Activated T-cell treated with anti-CD3 and anti-CD28 coated beads, Interleukin-2, amount 50 U/mL, for 24 hours (primary cell): Measurements from ENCODE around the gene RRAGC.

Source experiments
- DNase-seq: peaks from one replicate; pipeline ENCODE4 v3.0.0-alpha.2; 2020
- H3K27ac Mint-ChIP-seq: 2 replicates; pipeline ENCODE4 v1.8.0; 2020; ENCODE audit warnings: mild to moderate bottlenecking, mixed read lengths
- H3K27me3 Mint-ChIP-seq: 2 replicates; pipeline ENCODE4 v1.8.0; 2020; ENCODE audit warnings: mixed read lengths
- H3K36me3 Mint-ChIP-seq: 2 replicates; pipeline ENCODE4 v1.8.0; 2020; ENCODE audit warnings: low read depth, mixed read lengths
- H3K4me1 Mint-ChIP-seq: 2 replicates; pipeline ENCODE4 v1.8.0; 2020; ENCODE audit warnings: low read depth, mixed read lengths
- H3K4me3 Mint-ChIP-seq: 2 replicates; pipeline ENCODE4 v1.8.0; 2020; ENCODE audit warnings: mild to moderate bottlenecking, moderate library complexity, mixed read lengths
- H3K9me3 Mint-ChIP-seq: 2 replicates; pipeline ENCODE4 v1.8.0; 2020; ENCODE audit warnings: mixed read lengths

RRAGC gene

DNA sequence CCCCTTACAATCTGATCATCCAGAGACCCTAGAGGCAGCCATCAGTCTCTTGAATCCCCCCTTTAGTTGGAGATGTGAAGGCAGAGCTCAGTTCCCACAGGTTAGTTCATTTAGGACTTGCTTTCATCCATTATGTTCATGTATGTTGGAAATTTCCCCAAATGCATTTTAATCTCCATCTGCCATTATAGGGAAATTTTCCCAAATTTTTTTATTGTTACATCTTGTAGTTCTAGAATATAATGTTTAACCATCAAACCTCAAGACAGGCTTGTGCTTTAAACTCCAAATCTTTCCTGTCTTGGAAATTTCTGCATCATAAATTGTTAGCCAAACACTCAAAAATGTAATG, 68.4 kb downstream of the RRAGC start:
- no peak overlapping the region for H3K4me3 Mint-ChIP-seq
- no peak overlapping the region for H3K27ac Mint-ChIP-seq
- peaks cover 72% of the 10 kb centered on the region for H3K27me3 Mint-ChIP-seq
- H3K4me1 Mint-ChIP-seq = no peaks in the 10 kb centered on the region
- peaks cover 13% of the 10 kb centered on the region for H3K9me3 Mint-ChIP-seq
- no peak for DNase-seq
- H3K36me3 Mint-ChIP-seq = no peaks in the 10 kb centered on the region

DNA sequence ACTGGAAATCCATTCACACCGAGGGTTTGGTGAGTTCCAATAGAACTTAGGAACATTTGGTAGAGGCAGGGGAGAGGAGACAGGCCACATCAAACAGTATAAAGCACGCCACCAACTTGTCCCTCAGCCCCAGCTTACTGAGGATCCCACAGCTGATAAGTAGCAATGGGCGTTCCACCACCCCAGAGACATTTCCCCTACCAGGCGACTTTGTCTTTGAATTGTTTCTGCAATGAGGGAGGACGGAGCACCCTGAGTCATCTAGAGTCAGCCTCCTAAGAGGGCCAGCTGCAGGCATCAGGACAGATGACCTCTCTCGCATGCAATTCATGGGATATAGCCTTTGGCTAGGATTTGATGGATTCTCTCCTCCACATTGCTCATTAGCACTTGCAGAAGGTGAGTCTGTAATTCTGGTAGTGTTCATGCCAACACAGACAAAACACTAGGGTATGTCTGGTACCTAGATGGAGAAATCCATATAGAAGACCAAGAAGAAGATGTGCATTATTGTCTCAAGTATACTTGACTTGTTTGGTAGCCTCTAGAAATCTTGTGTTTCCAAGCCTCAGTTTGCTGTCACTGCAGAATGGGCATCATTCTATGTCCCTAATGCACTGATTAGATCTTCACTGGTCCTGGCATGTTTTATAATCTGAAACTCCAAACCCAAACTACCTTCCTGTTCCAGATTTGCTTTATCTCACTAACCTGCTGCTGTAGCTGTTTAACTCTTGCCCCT, 69.0 kb downstream of the RRAGC start:
- no peaks in the 10 kb centered on the region for H3K4me1 Mint-ChIP-seq
- H3K4me3 Mint-ChIP-seq = no peak overlapping the region
- H3K9me3 Mint-ChIP-seq = peaks cover 13% of the 10 kb centered on the region
- no peak overlapping the region for H3K27ac Mint-ChIP-seq
- no peaks in the 10 kb centered on the region for H3K36me3 Mint-ChIP-seq
- DNase-seq = no peak
- peaks cover 73% of the 10 kb centered on the region for H3K27me3 Mint-ChIP-seq

- no peak overlapping the region for H3K27ac Mint-ChIP-seq
- no peaks in the 10 kb centered on the region for H3K36me3 Mint-ChIP-seq
- H3K27me3 Mint-ChIP-seq = peaks cover 79% of the 10 kb centered on the region
- DNase-seq = no peak
- no peaks in the 10 kb centered on the region for H3K4me1 Mint-ChIP-seq
- no peak overlapping the region for H3K4me3 Mint-ChIP-seq
- peaks cover 13% of the 10 kb centered on the region for H3K9me3 Mint-ChIP-seq
Measured at GRCh38 chr1:38789498-38790169, 69.9 kb downstream of the RRAGC start.

- no peaks in the 10 kb centered on the region for H3K4me1 Mint-ChIP-seq
- no peak for DNase-seq
- H3K27me3 Mint-ChIP-seq = peaks cover 81% of the 10 kb centered on the region
- no peak overlapping the region for H3K4me3 Mint-ChIP-seq
- H3K36me3 Mint-ChIP-seq = no peaks in the 10 kb centered on the region
- peaks cover 4% of the 10 kb centered on the region for H3K9me3 Mint-ChIP-seq
- H3K27ac Mint-ChIP-seq = no peak overlapping the region
Measured at GRCh38 chr1:38788341-38789336, 70.9 kb downstream of the RRAGC start.
